ENCODE results near the gene TSC22D2.

Gene TSC22D2

DNA sequence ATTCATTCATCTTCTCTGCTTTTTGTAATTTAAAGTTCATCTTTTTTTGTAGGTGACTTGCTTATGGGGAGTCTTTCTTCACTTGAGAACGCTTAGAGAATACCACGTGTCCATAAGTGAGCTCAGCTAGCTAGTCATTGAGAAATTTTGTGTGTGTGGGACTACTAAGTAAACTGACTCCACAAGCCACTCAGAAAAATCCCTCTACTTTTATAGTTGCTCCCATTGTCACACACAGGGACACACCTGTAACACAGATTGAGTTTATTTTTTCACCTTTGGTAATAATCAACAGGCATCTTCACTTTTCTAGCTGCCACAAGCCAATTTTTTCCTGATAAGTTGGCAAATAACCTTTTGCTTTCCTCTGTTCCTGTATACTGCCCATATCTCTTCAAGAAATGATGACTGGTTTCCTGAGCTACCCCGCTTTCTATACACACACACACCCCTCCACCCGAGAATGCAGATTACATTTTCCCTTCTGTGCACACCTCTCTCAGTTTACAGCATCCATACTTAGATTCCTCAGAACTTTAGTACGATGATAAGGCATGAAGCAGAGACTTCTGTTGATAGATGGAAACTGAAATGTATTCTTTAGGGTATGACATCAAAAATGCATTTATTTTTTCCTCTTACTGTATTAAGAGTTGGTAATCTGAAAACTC lies 4.6 kb downstream of the TSC22D2 start:
- DNase-seq (ENCODE audit: low read depth), result no peak

DNA sequence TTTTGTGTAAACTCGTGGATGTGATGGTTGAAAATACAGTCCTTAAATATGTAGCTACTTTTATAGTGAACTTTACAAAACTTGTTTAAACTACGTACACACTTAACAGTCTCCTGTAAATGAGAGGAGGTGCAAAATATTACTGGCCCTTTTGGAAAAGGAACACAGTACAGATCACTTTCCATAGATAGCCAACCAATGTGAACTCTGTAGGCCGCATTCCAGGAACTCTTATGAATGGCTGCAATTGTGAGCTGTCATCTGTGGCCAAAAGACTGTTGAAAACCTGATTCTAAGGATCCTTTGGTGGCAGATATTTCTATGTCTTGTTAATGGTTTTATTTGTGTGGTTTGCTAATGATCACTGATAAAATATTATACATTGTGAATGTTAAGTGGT lies 6.2 kb downstream of the TSC22D2 start:
- DNase-seq (ENCODE audit: low read depth), result no peak

DNA sequence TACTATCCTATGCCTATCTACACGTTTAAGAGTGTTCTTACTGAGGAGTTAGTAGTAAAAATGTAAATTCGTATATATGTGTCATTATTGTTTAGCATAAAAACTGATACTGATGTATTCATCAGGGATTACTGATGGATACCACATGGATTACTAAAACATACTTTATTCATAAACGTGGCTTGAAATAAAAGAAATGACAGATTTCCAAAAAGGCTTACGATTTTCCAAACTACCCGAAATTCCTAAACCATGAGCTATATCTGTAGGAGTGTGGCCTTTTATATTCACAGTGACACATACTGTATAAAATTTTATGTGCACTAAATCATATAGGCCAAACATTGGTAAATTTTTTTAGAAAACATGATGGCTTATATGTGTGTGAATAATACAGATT lies 6.9 kb downstream of the TSC22D2 start:
- no peak for DNase-seq (ENCODE audit: low read depth)

DNA sequence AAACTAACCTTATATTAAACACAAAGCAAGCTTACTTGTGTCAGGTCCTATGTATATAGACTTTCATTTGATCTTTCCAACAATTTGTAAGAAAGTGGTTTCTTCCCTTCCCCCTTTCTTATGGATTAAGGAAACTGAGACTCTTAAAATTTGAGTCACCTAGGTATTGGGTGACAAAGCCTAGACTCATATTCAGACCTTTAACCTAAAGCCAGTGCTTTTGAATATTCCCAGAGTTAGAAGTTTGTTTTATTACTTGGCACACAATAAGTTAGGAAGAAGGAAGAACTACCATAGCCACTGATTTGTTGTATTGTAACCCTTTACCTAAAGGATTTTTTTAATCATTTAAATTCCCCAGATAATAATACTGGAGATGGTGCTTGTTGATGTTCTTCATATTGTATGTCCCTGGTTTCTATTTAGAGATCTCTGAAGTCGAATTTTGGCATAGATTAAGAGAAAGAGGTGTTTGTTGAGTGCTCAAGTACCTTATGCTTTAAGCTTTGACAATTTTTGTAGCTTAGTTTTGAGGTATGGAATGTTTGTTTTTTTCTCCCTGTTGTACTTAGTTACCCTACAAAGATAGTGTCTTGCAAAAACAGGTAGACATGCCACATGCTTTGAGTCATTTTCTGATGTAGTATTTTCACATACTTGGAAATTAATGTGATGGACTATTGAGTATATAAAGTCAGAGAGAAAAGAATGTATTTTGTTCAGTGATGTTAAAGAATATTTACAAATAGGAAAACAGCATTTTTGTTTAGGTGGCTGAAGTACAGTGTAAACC lies 11.2 kb downstream of the TSC22D2 start:
- no peak for DNase-seq (ENCODE audit: low read depth)

DNA sequence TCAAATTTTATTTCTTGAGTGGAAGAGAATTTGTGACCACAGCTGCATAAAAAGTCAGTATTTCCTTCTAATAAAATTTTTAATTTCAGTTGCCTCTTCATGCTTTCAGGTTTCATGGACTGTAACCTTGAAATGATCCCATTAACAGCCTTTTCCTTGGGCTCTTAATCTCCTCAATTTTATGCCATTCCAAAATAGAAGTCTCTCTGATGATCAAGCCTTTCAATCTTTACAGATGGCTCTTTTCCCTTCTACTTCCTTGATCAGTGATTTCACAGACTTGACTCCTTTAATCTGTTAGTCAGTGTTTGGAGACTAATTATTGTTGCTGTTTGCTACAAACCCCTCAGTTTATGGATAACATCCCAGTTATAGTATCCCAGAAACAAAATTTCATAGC lies 11.9 kb downstream of the TSC22D2 start:
- no peak for DNase-seq (ENCODE audit: low read depth)

DNA sequence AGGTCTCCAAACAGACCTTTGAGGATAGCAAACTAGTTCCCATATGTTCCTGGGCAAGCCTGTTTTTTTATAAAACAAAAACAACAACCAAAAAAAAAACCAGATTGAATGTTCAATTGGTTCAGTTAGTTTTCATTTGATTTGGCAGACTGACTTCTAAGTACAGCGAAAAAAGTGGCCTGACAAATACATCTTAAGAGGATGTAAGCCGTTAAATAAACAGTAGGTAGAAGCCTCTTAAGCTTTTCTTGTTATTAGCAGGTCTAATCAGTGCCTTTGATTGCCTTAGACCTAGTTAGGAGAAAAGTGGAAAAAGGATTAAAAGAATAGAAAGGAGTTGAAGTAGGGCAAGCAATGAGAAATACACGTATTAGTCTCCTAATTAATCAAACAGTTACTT lies 13.2 kb downstream of the TSC22D2 start:
- no peak for DNase-seq (ENCODE audit: low read depth)

DNA sequence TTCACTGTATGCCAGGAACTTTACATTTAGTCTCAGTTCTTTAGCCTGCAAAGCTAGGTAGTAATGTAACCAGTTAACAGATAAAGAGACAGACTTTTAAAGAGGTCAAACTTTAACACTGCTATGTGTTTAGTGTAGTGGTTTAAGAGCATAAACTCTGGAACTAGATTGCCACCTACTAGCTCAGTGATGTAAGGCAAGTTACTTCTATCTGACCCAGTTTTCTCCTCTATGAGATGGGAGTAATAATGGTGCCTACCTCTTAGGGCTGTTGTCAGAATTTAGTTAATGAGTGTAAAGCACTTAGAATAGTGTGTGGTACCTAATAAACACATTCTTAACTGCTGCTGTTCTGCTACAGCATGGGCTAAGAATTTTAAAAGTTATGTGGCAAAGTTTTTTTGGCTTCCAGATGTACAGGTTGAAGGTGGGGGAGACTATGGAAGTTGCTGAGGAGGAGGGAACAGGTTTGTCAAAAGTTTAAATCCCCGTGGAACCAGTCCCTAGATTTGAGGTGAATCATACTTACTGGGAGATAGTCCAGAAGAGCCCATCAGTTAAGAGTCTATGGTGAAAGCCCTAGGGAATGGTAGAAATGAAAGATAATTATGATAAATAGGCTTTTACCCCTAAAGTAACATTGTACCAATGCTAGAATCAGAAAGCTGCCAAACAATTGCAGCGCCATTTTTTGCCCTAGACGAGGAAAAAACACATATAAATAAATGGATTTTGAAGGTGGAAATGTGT lies 13.9 kb downstream of the TSC22D2 start:
- no peak for DNase-seq (ENCODE audit: low read depth)

DNA sequence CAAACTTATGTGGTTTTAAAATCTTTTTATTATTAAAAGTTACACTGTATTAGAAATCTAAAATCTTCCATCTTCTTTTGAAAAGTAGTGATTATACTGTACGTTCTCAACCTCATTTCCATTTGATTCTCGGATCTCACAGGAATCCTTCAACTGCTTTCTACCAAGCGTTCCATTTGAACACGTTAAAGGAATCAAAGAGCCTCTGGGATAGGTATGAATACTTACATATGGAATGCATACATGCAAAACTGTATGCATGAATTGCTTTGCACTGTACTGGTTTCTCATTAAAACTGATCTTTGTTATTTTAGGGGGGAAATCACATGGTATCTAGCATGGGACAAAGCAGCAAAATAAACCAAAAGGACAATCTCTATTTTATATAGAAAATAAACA lies 14.8 kb downstream of the TSC22D2 start:
- no peak for DNase-seq (ENCODE audit: low read depth)

DNA sequence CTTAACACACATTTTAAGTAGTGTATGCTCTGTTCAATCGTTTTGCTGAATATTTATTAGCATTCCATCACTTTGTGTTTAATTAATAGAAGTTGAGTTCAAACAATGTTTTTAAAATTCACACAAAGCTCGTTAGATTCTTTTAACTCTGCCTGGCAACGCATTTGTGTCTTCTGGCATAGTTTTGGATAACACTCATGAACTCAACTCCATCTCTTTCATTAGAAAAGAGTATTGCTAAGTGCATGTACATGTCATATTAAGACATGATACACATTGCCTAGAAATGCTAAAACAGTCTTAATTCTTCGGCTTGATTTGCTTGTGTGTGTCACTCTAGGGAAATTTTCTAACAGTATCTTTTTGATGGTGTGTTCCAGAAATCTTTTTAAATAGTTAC lies 15.7 kb downstream of the TSC22D2 start:
- DNase-seq (ENCODE audit: low read depth), result no peak

DNA sequence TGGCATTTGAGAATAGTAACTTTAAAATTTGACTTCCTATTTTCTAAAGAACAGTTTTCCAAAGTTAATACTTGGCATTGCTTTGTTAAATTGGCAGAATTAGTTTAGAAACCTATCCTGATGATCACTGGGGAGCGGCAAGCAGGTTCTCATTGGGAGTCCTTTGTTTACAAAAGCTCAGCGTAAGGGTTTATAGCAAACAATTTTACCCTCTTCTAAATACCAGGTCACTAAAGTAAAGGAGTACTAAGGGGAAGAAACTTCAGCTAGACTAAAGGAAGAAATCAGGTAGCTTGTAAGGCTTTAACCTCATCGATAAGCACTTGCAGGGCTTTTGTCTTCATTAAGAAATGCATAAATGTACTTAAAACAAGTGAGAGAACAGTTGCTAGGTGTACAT lies 18.2 kb downstream of the TSC22D2 start:
- DNase-seq (ENCODE audit: low read depth), result no peak

DNA sequence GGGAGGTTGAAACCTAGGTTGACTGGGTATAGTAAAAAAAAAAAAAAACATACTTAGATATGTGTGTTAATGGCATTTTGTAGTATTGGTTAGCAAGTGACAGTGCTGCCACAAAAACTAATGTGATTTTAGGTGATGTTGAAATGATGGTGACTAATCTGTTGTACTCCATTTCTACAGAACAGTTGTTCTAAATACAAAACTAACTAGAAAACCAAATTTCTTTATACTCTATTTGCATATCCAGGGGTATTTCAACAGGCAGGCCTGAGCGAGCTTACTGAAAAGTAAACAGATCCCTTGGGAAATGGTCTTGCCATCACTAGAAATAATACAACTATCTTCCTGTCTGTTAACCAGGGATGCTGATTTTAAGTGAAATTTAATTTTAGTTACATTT lies 20.5 kb downstream of the TSC22D2 start:
- DNase-seq (ENCODE audit: low read depth), result no peak

DNA sequence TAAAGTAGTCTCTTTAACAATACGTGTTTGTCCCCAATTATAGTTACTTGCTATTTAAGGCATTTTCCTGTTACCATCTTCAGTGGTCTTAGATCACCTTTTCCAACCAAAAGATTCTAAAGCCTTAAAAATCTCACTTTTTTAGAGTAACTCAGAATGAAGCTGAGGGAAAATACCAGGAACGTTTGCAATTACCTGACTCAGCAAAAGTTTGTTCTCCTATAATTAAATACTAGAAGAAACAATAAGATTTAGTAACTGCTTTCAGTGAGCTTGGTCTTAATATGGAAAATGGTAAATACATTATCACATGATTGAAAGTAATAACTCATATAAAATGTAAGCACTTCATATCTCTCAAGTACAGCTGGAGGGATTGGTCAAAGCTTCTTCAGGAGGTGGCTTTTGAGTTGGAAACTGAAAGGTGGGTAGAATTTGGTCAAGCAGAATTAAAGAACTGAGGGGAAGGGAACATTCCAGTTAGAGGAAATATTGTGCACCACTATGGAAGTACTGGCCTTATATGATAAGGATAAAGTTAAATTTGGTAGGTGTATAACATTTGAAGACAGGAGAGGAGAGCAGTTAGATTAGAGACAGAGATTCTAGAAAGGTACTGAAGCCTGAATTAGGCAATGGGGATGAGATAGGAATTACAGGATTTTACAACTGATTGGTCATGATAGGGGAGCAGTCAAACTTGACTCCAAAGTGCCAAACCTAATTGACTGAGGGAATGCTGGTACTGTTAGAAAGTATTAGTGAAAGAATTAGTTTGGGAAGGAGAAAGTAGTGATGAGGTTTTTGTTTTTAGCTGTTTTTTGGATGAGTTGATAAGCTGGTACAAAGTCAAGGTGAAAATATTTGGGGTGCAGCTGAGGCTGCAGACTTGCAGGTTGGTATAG lies 21.9 kb downstream of the TSC22D2 start:
- DNase-seq (ENCODE audit: low read depth), result no peak

DNA sequence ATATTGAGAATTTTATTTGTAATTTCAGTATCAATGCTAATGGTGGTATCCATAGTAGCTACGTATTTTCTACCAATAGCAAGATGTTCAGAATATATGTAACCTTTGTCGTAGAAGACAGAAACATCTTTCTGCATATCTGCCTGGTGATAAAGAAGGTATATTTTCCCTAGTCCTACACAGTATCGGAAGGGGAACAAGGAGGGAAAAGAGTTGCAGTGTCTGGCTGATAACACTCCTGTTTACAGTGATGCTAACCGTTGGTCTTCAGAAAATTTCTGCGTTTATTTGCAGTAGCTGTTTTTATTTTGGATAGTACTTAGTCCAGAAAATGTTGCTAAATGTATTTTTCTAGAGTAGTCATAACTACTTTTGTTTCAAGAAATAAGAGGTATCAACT lies 25.2 kb downstream of the TSC22D2 start:
- no peak for DNase-seq (ENCODE audit: low read depth)

DNA sequence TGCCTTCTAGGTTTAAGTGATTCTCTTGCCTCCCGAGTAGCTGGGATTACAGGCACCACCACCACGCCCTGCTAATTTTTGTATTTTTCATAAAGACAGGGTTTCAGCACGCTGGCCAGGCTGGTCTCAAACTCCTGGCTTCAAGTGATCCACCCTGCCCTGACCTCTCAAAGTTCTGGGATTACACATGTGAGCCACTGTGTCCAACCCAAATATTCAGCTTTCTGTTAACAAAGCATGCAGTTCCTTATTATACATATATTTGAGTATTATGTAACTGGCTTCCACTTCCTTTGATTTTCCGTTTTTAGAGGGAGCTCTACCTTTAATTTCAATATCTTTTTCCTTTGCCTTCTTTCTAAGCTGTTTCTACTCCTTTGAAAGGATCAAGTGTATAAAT lies 26.1 kb downstream of the TSC22D2 start:
- no peak for DNase-seq (ENCODE audit: low read depth)

DNA sequence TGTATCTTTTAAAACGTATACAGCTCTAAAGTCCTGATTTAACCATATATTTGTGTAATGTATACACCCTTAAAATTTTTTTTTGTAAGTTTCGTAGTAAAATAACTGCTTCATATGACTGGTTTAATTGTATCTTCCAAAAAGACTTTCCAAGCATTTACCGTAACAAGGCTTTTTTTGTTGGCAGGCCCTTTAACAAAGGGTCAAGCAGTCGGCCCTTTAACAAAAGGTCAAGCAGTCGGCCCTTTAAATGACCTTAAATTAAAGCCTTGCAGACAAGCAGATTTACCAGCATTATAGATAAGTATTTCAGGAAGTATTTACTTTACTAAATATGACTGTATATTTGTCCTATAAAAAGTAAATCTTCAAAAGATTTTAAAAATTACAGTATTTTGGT lies 28.1 kb downstream of the TSC22D2 start:
- DNase-seq (ENCODE audit: low read depth), result no peak

DNA sequence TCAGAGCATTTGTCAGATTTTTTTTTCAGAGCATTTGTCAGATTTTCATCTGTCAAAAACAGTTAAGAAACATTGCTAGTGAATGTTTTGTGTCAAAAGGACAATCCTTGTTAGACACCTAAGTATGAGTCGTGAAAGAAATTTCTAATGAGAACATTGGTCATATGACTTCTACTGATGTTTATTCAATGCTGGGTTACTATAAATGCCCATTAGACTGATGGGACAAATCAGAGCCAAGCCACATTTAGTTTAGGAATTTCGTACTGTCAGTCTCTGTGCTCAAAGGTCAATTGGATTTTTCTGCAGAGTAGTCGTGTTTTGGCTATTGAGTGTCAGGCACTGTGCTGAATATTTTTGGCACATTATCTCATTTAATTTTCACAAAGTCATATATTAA lies 31.6 kb downstream of the TSC22D2 start:
- no peak for DNase-seq (ENCODE audit: low read depth)

DNA sequence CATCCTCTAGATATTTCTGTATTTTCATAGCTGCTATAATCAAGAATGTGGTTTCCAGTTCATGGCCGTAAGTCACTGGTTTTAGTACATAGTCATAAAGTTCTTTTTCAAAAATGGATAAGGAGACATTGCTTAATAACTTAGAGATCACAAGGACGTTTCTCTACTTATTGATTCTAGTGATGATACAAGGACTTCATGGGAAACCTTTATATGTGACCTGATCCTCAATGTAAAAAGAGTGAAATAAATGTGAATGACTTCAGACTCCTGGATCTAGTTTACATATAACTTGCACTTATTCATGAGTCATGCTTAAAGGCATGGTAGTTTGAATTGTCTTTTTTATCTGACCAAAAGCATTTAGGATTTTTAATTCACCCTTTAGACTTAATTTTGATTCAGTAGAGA lies 35.2 kb downstream of the TSC22D2 start:
- DNase-seq (ENCODE audit: low read depth), result no peak

DNA sequence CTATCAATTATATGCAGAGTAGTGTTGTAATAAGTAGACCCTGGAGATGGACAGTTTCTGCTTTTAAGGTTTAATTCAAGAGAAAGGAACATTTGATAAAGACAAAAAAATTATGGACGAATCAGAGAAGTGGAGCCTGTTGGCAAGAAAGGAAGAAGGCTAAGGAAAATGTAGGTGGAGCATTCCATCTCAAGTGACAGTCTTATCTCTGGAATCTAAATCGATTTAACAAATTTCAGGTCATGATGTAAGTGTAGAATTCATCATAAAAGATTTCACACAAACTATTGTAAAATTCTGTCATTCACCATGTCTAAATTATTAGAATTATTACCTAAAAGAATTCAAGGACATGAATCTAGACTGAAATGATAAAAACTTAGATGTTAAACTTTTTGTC lies 36.3 kb downstream of the TSC22D2 start:
- DNase-seq (ENCODE audit: low read depth), result no peak

DNA sequence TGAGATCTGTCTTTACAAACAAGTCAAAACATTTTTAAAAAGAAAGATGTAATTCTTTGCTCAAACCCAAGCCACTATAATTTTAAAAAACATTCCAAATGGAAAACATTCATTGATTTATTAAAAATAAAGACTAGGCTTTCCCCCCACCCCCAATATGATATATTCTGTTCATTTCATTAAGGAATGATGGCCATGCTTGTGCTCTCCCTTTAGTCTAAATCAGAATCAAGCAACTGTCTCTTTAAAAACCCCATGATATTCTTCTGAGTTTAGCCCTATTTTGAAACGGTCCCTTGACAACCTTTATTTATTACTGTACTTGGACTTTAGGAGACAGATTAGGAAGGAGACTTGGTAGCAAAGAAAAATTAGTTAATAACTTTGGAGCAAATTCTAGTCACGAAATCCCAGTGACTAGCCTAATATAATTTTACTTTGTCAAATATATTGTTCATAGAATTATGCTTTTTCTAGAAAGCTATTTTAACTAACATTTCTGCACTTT lies 38.4 kb downstream of the TSC22D2 start:
- no peak for DNase-seq (ENCODE audit: low read depth)

DNA sequence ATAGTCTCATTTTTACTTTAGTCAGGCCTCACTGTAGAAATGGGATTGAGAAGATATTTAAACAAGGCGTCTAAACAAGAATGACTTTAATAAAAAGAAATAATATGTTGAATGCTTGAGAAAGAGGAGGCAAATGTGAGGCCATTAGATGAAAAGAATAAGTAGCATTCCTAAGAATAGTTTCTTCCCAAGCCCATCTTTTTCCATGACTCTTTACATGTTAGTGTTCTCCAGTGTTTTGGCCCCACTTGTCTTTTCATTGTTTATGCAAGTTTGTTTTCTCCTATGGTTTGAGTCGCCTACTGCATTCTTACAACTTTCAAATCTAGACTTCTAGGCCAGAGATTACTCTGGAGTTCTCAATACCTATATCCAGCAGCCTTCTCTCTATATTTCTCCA lies 39.0 kb downstream of the TSC22D2 start:
- no peak for DNase-seq (ENCODE audit: low read depth)

DNA sequence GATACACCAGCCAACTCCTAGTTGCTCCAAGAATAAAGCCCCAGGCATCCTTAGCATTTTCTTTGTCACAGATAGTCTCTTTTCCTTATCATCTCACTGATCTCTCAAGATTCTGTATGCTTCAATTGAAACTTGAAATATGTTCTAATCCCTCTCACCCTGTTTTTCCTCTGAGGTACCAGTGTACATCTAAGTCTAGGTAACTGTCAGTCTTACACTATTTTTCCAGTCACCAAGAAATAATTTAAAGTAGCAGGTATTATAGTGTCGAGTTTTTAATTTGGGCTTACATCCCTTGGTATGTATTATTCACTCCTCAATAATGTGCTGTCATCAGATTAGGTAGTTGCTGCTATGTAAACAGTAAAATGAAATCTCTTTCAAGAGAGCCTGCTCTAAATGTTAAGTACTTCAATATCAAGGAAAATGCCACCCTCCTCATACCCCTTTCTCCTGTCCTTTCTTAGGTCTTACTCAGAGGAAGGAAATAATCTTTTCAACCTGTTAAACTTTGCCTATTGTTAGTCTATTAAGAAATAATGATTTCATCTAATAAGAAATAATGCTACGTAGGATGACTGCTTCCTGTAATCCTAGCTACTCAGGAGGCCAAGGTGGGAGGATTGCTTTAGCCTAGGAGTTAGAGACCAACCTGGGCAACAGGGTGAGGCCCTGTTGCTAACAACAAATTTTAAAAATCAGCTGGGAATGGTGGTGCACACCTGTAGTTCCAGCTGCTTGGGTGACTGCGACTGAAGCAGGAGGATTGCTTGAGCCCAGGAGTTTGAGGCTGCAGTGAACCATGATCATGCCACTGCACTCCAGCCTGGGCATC lies 39.8 kb downstream of the TSC22D2 start:
- no peak for DNase-seq (ENCODE audit: low read depth)

Measured in stimulated activated CD8-positive, alpha-beta memory T cell treated with anti-CD3 and anti-CD28 coated beads, Interleukin-7, amount 100 ng/mL, for 24 hours (primary cell).